ENCODE measurements around the gene CBX1. TPM values are rescaled to one million over a fixed set of nuclear protein-coding genes. Genes with fewer than 3 reads are reported as not detected.

The CBX1 gene
- total and polyA plus RNA-seq, 2 of the 13 experiments (the other 11 are each of a cell fraction or from before 2014, with no cell fraction given), result 17.8 to 108 TPM

DNA sequence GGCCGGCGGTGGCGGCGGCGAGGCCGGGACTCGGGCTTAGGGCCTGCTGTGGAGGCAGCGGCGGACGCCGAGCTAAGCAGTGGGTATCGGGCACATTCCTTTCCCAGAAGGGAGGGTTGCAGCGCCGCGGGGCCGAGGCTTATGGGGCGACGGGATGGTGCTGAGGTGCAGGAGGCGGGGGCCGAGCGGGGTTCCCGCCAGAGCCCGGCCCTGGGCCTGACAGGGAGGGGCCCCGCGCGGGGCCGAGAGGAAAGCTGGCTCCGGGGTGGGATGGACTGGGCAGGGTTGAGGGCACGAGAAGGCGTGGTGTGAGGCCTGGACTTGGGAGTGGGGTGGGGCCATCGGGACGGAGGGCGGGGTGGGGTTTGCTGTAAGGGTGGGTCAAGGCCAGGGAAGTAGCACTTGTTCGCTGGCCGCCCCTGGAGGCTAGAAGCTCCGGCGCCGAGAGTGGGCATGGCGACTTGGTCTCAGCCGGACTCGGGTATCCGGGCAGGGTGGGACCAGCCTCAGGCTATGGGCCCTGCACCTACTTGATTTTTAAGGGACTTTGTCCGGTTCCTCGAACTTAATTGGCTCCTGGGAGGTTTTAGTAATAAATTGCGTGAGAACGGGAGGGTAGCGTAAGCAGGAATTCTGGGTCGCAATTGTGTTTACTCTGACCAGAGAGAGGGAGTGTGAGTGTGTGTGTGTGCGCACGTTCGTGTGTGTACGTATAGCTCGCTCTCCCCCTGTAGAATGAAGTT lies 52.7 kb downstream of the CBX1 start (continued):
- TF ChIP-seq ZEB1 (IDR thresholded peaks at IDR 0.05; ENCODE audit: insufficient replicate concordance, low read depth), result peak; percentile 39
- TF ChIP-seq, protein P1, sequence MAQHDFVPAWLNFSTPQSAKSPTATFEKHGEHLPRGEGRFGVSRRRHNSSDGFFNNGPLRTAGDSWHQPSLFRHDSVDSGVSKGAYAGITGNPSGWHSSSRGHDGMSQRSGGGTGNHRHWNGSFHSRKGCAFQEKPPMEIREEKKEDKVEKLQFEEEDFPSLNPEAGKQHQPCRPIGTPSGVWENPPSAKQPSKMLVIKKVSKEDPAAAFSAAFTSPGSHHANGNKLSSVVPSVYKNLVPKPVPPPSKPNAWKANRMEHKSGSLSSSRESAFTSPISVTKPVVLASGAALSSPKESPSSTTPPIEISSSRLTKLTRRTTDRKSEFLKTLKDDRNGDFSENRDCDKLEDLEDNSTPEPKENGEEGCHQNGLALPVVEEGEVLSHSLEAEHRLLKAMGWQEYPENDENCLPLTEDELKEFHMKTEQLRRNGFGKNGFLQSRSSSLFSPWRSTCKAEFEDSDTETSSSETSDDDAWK (CRISPR knock-in tag; IDR thresholded peaks at IDR 0.05), result no peak
- TF ChIP-seq, protein P2, sequence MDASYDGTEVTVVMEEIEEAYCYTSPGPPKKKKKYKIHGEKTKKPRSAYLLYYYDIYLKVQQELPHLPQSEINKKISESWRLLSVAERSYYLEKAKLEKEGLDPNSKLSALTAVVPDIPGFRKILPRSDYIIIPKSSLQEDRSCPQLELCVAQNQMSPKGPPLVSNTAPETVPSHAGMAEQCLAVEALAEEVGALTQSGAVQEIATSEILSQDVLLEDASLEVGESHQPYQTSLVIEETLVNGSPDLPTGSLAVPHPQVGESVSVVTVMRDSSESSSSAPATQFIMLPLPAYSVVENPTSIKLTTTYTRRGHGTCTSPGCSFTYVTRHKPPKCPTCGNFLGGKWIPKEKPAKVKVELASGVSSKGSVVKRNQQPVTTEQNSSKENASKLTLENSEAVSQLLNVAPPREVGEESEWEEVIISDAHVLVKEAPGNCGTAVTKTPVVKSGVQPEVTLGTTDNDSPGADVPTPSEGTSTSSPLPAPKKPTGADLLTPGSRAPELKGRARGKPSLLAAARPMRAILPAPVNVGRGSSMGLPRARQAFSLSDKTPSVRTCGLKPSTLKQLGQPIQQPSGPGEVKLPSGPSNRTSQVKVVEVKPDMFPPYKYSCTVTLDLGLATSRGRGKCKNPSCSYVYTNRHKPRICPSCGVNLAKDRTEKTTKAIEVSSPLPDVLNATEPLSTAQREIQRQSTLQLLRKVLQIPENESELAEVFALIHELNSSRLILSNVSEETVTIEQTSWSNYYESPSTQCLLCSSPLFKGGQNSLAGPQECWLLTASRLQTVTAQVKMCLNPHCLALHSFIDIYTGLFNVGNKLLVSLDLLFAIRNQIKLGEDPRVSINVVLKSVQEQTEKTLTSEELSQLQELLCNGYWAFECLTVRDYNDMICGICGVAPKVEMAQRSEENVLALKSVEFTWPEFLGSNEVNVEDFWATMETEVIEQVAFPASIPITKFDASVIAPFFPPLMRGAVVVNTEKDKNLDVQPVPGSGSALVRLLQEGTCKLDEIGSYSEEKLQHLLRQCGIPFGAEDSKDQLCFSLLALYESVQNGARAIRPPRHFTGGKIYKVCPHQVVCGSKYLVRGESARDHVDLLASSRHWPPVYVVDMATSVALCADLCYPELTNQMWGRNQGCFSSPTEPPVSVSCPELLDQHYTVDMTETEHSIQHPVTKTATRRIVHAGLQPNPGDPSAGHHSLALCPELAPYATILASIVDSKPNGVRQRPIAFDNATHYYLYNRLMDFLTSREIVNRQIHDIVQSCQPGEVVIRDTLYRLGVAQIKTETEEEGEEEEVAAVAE (CRISPR knock-in tag; IDR thresholded peaks at IDR 0.05; ENCODE audit: borderline replicate concordance), result peak; percentile 39
- no peak for TF ChIP-seq FOSL1 (CRISPR knock-in tag; IDR thresholded peaks at IDR 0.05; ENCODE audit: borderline replicate concordance)
- TF ChIP-seq, protein P3, sequence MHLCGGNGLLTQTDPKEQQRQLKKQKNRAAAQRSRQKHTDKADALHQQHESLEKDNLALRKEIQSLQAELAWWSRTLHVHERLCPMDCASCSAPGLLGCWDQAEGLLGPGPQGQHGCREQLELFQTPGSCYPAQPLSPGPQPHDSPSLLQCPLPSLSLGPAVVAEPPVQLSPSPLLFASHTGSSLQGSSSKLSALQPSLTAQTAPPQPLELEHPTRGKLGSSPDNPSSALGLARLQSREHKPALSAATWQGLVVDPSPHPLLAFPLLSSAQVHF (CRISPR knock-in tag; IDR thresholded peaks at IDR 0.05), result no peak; the same call in 1 of the 2 replicates
- 0 out of 2 replicates have a peak, but pooled peaks have one; percentile 6 for TF ChIP-seq ZNF329 (CRISPR knock-in tag; IDR thresholded peaks at IDR 0.05; ENCODE audit: low read depth)
- TF ChIP-seq ZNF569 (CRISPR knock-in tag; IDR thresholded peaks at IDR 0.05; ENCODE audit: borderline replicate concordance), result 0 out of 2 replicates have a peak, but pooled peaks have one; percentile 68
- peak; percentile 74 for TF ChIP-seq MED1 (CRISPR knock-in tag; IDR thresholded peaks at IDR 0.05)
- 0 out of 2 replicates have a peak, but pooled peaks have one; percentile 24 for TF ChIP-seq TOPORS (CRISPR knock-in tag; IDR thresholded peaks at IDR 0.05)
- TF ChIP-seq, protein P4, sequence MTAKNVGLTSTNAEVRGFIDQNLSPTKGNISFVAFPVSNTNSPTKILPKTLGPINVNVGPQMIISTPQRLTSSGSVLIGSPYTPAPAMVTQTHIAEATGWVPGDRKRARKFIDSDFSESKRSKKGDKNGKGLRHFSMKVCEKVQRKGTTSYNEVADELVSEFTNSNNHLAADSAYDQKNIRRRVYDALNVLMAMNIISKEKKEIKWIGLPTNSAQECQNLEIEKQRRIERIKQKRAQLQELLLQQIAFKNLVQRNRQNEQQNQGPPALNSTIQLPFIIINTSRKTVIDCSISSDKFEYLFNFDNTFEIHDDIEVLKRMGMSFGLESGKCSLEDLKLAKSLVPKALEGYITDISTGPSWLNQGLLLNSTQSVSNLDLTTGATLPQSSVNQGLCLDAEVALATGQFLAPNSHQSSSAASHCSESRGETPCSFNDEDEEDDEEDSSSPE (CRISPR knock-in tag; IDR thresholded peaks at IDR 0.05), result peak; percentile 69
- TF ChIP-seq MEF2D (CRISPR knock-in tag; IDR thresholded peaks at IDR 0.05), result peak; percentile 65
- TF ChIP-seq GABPA (IDR thresholded peaks at IDR 0.05; ENCODE audit: low read depth, low read length), result no peak
- no peak for TF ChIP-seq GABPA (CRISPR knock-in tag; IDR thresholded peaks at IDR 0.05; ENCODE audit: low read depth)
- TF ChIP-seq, protein P5, sequence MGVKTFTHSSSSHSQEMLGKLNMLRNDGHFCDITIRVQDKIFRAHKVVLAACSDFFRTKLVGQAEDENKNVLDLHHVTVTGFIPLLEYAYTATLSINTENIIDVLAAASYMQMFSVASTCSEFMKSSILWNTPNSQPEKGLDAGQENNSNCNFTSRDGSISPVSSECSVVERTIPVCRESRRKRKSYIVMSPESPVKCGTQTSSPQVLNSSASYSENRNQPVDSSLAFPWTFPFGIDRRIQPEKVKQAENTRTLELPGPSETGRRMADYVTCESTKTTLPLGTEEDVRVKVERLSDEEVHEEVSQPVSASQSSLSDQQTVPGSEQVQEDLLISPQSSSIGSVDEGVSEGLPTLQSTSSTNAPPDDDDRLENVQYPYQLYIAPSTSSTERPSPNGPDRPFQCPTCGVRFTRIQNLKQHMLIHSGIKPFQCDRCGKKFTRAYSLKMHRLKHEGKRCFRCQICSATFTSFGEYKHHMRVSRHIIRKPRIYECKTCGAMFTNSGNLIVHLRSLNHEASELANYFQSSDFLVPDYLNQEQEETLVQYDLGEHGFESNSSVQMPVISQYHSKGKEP (CRISPR knock-in tag; IDR thresholded peaks at IDR 0.05), result no peak
- TF ChIP-seq ZNF432 (CRISPR knock-in tag; IDR thresholded peaks at IDR 0.05; ENCODE audit: borderline replicate concordance), result no peak
- TF ChIP-seq, protein P6, sequence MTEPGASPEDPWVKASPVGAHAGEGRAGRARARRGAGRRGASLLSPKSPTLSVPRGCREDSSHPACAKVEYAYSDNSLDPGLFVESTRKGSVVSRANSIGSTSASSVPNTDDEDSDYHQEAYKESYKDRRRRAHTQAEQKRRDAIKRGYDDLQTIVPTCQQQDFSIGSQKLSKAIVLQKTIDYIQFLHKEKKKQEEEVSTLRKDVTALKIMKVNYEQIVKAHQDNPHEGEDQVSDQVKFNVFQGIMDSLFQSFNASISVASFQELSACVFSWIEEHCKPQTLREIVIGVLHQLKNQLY (CRISPR knock-in tag; IDR thresholded peaks at IDR 0.05), result peak; percentile 10; the same call in 1 of the 2 replicates
- no peak for TF ChIP-seq ZNF619 (CRISPR knock-in tag; IDR thresholded peaks at IDR 0.05)
